DMS53 (cell line): ENCODE measurements around the gene TMEM163.

ENCODE experiments used
- DNase-seq: peaks from one replicate; lab custom pipeline; 2025; lab: John Stamatoyannopoulos, UW

The TMEM163 gene

DNA sequence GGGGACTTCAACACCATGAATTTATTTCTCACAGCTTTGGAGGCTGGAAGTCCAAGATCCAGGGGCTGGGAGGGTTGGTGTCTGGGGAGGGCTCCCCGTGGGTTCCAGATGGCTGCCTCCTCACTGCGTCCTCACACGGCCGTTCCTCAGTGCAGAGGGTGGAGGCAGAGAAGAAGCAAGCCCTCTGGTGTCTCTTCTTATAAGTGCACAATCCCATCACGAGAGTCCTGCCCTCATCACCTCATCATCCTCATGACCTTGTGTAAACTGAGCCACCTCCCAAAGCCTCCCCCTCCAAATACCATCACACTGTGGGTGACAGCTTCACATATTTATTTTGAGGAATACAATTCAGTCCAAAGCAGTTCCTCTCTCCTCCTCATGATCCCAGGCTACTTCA, 26.3 kb downstream of the TMEM163 start:
- no peak for DNase-seq

DNA sequence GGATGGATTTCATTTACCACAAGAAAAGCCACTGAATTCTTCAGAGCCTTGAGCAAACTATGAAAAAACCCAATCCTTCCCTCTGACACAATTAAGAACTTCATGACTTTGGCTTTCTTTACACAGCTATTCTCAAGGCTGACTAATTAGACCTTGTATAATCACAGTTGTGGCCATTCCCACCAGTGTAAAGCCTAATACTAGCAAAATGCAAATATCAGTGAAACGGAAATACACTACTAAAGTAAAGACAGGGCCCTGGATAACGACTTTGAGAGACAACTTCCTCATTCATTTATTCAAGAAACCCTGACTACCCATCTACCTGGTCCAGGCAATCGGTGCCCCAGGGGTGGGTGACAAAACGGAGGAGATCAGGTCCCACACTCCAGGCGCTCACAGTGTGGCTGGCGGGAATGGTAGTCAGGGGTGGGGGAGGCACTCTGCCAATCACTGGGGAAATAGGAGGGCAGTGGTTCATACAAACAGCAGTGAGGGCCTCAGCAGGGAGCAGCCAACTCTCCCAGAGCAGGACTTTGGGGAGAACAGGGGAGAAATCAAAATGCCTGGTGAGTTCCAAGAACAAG, 28.1 kb downstream of the TMEM163 start:
- DNase-seq, result no peak

DNA sequence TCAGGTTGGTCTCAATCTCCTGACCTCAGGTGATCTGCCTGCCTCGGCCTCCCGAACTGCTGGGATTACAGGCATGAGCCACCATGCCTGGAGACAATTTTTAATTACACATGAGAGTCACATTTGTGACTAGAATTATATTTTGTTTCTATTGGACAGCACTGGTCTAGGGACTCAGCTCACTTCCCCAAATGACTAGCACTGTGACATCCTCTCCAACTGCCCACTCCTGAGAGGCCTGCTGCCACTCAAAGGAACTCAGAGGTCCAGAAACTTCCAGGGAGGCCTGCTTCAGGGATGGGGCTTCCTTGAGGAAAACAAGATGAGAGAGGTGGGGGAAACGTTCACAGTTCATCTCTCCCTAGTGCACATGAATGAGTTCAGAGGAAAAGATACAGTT, 29.5 kb downstream of the TMEM163 start:
- DNase-seq, result no peak

DNA sequence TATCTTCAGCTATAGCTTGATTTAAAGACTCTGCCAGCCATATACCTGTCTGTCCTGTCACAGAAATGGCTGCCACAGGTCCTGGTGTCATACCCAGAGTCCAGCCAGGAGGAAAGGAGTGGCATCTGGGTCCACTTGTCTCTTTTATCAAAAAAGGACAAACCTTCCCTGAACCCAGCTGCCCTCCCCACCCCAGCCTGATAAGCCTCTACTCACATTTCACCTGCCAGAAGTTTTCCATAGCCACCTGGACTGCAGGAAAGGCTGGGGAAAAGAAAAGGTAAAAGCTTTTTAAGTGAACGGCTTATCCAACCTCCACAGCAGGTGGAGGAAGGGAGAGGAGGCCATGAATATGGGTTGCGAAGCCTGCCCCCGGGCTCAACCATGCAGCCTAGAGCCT, 32.8 kb downstream of the TMEM163 start:
- DNase-seq, result no peak

DNA sequence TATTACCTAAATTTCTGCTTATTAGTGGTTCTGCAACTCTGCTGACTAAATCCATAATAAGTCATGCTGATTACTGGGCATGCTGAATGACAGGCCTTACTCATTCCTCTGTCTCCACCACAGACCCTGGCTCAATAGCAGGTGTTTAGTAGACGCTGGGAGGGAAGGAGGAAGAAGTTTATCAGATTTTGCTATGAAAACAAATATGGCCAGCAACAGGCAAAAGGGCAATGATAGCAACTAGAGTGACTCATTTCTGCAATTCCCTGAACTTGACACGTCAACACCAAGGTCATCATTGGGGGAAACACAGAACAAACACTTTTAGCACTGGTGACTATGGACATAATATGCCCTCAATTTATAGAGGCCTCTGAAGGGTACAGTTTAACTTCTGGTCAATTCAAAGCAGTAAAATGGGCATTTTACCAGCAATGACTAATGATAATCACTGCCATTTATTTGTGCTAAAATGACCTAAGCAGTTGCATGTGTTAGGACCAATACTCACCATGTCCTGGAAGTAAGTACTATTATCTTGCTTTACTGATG, 35.2 kb downstream of the TMEM163 start:
- peak; percentile 71 for DNase-seq

DNA sequence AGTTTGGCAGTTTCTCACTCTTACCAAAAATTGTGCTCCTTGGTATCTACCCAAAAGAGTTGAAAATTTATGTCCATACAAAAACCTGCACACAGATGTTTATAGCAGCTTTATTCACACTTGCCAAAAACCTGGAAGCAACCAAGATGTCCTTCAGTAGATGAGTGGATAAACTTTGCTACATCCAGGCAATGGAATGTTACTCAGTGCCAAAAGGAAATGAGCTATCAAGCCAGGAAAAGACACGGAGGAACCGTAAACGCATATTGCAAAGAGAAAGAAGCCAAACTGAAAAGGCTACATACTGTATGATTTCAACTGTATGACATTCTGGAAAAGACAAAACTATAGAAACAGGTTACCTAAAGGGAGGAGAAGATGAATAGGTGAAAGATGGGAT, 36.1 kb downstream of the TMEM163 start:
- DNase-seq, result no peak

DNA sequence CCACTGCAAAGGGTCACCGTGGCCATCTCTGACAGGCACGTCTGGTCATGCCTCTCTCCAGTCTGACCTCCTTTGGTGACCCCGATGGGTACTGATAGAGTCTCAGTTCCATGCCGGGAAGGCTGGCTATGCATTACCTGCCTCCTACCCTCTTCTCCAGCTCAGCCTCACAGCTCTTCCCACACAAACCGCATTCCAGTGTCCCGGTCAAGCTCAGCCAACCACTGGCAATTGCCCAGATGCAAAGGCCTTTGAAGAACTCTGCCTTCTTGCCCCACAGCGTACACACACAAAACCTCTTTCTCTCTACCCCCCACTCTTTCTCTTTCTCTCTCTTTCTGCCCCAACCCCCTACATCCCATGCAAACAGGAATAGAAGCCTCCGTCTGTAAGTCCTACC, 37.6 kb downstream of the TMEM163 start:
- no peak for DNase-seq

DNA sequence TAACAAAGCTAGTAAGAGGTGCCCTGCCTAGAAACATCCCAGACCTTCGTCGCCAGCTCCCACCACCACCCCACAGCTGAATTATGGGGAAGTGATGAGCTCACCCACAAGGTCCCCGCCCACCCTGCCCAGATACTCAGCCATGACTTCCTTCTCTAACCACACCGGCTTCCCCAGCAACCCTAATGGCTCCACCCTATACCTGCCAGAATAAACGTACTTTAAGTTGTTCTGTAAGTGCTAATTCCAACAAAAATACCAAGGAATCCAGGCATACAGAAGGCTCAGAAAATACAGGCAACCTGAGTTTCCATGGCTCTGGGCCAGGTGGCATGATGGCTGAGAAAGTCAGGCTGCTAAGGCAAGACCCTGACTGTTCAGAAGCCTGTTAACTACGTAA, 39.1 kb downstream of the TMEM163 start:
- DNase-seq, result no peak

DNA sequence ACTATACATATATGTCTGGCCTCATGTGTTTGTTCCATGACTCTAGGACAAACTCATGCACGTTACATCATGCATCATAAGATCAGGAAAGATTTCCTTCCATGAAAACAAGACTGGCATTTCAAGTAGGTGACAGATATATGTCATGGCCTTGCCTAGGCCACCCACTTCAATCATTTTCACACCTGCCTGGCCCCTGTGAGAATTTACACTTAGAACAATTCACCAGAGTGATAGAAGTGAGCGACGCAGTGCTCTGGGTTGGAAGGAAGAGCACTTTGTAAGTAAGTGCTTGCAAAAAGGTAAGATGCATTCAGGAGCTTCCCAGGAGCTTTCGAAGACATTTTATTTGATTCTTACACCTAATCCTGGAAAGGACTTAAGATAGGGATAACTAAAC, 39.5 kb downstream of the TMEM163 start:
- no peak for DNase-seq

DNA sequence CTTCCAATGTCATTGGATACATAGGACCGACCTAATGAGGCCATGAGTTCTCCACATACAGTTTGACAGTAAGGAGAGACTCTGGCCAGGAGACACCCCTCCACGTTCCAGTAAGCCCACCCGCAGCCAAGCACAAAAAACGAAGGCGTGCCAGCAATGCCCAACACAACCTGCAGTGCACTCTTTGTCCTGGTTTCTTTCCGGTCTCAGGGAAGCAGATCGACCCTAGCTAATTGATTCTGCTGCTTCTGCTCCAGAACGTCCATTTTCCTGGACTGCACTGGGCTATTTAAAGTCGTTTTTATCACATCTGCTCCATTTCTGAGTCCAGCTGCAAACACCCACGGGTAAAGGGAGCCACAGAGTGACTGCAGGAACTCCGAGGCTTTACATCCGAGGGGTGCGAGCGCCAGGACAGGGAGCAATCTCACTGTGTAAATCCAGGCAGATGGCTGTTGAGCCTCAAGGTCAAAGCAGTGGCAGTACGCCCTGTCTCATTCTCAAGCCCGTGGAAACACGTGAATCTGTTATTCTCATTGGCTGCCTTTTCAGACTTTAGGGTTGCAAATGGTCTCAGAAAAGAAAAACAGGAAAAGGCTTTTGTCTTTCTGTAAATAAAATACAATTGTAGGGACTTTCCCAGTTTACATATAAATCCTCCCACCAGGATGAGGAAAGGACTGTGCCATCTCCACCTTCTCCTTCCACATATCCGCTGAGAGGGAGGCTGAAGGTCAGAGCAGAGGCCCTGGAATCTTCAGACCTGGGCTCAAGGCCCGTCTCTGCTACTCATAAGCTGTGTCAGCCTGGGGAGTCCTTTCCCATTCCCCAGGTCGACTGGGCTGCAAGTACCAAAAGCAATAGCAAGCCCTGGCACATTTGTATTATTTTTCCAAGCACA, 40.7 kb downstream of the TMEM163 start:
- DNase-seq, result peak; percentile 51

DNA sequence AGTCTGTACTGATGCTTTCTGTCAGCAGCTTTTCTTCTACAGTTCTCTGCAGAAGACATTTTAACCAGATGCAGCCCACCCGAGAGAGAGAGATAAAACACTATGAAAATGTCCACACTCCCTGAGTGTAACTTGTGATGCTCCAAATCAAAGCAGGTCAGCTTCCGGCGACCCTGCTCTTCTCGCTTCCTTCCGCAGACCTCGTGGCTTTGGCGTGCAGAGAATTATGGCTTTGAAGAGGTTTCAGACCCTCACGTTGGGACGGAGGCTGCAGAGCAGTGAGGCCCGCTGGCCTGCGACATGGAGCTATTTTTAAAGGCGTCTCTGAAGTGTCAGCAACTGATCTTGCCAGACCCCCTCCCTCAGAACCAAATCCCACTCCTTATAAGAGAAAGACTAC, 41.8 kb downstream of the TMEM163 start:
- DNase-seq, result no peak

DNA sequence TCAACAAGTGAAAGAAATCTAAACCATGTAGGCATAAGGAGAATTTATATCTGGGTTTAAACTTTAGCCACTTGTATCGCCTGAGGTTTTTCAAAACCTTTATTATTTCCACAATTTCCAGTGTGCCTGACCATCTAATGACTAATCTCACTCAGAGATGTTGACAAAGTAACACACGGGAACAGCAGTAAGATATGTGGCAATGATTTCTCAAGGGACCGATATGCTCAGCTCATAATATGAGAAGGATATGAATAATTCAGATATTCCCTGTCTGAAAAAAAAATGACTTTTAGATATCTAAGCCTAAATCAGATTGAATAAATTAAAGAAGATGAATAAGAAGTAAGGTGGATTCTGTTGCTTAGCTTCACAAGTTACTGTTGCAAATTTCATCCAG, 43.5 kb downstream of the TMEM163 start:
- no peak for DNase-seq

DNA sequence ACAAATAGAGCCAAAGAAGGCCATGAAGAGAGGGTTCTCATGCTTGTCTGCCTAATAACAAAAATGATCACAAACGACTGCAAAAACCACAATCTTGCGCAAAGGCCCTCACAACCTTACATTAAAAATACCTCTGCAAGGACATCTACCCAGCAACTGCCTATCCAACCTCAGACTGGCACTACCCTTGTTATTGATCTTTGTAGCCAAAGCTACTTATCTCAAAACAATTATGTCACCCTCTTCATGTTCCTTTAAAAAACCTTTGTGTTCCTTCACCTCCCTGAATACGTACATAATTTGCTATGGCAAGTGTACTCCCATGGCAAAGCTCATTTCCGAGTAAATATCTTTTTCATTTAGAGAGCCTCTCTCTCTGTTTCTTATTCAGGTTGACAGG, 44.1 kb downstream of the TMEM163 start:
- DNase-seq, result no peak

DNA sequence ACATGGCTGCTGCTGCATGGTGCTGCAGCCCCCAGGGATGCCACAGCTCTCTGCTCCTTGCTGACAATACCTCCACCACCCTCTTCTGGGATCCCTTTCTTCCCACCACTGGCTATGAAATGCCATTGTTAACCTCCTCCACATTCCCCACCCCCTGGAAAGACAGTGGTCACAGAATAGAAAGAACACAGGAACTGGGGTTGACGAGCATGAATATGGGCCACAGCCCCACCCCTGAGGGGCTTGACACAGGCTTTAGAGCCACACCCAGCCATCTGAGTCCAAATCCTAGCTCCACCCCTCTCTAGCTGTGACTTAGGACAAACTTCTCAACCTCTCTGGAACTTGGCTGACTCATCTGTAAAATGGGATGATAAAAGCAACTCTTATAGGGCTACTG, 47.3 kb downstream of the TMEM163 start:
- no peak for DNase-seq

DNA sequence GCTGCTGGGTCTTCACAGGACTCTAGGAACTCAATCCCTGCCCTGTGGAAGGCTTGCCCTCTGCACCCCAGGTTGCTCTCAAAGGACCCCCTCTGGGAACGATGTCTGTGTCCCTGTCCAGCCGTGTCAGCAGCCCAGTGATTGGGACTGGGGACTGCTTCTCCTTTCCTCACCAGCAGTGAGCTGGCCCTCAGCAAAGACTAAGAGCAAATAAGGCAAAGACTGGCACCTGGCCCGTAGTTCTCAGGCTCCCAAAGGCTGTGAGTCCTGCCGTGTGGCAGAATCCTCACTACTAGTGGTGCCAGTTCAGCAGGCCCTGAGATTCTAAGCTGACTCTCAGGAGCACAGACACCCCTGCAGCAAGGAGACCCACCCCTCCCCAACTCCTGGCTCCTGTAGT, 47.8 kb downstream of the TMEM163 start:
- peak; percentile 61 for DNase-seq

DNA sequence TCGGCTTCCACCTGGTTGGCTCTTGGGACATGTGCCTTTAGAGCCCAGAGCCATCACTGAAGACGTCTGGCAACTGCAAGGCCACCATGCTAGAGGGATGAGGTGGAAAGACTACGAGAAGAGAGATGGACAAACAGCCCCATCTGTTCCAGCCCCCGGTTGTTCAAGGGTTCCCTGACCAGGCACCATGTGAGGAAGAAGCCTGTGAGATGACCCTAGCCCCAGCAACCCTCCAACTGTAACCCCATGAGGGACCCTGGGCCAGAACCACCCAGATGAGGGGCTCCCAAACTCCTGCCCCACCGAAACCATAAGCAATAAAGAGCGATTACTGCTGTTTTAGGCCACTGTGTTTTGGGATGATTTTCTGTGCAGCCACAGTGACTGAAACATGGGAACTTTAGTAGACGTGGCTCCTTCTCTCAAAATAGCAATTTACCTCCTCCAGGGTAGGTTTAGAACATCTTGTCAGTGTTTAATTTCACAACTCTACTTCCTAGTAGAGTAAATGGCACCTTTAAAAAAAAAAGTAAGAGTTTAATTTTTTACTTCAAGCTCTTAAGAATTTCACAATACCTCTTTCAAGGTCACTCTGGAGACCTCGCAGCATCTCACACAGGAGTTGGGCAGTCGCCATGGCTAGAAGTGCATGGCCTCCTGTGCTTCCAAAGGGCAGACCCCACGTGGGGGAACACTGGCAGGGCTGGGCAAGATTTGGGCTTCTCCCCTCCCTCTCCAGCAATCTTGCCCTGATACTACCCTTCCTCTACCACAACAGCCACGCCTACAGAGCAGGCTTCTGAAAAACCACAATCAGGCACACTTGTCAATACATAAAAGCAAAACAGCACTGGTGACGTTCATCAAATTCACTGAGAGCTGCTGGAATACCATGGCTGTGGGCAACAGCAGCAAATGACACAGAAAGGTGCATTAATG, 48.8 kb downstream of the TMEM163 start:
- DNase-seq, result peak; percentile 39

DNA sequence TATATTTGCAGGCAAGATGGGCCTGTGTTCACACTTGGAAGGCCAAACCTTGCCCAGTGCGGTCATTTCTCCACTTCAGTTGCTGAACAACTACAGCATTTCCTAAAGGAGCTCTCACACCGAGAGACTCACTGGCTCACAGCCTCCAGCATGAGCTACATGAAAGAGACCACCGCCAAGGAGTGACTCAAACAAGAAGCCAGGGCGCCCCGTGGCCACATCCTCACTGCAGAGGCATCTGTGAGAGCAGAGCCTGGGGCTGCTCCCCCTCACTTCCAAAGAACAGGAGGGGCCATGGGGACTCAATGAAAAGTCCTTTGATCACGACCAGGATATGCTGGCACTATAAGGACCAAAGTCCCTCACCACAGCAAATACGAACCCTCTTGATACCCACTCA, 50.0 kb downstream of the TMEM163 start:
- DNase-seq, result no peak

DNA sequence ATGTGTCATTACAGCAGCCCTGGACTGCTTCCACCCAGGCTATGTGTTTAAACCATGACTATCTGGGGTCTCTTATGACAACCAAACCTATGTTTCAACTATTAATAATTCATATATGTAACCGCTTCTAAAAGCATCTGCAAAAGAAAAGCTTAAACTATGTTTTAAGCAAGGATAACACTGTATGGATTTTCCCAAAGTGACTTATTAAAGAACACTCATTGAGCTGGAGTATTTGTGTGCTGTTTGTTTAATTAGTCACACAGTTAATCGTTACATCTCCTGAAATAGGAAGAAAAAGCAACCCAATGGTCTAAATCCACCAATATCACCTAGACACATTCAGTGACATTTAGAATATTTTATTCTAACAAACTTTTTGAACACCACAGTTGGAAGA, 51.3 kb downstream of the TMEM163 start:
- DNase-seq, result peak; percentile 31

DNA sequence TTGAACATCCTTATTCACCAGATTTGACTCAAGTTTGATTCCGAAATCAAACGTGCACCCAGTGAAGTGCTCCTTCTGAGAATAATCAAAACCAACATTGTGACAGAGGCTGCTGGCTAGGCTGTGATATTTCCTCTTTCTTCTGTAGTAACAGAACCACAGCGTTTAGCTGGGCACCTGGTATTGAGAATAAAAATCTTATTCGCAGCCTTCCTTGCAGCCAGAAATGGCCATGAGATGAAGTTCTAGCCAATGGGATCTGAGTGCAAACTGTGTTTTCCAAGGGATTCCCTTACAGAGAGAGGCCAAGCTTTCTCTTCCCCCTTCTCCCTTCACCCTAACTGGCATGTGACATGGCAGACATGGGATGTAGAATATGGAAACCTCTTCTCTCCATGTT, 51.7 kb downstream of the TMEM163 start:
- DNase-seq, result no peak

DNA sequence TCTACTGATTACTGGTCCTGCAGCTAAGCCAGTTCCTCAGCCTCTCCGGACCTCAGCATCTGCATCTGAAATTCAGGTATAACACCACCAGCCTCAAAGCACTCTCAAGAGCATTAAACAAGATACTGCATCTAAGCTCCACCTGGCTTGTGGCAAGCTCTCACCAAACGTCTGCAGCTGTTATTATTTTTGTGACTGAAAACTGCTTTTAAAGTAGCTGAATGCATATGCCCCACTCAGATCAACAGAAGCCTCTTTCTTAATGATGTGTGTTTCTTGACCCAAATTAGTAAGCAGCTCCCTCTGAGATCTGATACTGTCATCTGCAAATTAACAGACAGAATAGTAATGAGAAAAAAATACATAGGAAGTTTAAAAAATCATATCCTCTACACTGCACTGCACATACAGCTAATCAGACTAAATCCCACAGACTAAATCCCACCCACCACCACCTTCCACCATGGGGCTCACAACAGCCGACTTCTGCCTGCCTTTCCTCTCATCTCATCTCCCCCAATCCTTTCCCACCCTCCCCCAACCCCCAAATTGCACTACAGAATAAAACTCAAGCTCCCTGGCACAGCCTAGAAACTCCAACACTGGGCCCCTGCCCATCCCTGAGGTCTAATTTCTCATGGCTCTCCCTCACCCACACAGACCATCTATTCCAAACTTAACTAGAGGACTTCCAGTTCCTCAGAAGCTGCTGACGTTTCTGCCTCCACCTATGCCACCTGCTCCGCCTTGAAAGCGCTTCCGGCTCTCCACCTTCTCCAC, 52.9 kb downstream of the TMEM163 start:
- no peak for DNase-seq
